K562 (cell line): ENCODE data around the gene GABRD. TPM values are rescaled to one million over a fixed set of nuclear protein-coding genes. Genes with fewer than 3 reads are reported as not detected.

Source experiments
- ATAC-seq: fragments of 200-7000 bp; cut with Tn5 transposase; 3 replicates; pipeline ENCODE4 v1.9.1; 2020; ENCODE audit warnings: moderate library complexity
- BruUV-seq: library from RNA; stranded (reverse); fragments of 400-500 nt; replicated peaks from 2 replicates; lab custom pipeline; 2021; lab: Mats Ljungman, UMichigan
- CTCF ChIA-PET: fragments of 300-600 bp; formaldehyde crosslinking; extraction: SDS; loops from one replicate; lab custom pipeline; 2021; ENCODE audit warnings: low intra/inter-chr PET ratio; lab: Yijun Ruan, JAX
- POLR2A ChIA-PET: fragments of 300-600, 350-650 bp; sonication (Branson Sonifier 250); formaldehyde crosslinking; extraction: SDS; loops from one replicate; lab custom pipeline; 2021; ENCODE audit warnings: antibody characterized with exemption, inconsistent platforms; lab: Yijun Ruan, JAX
- DNase-seq, 4 experiments: peaks; one replicate each; pipeline versions ENCODE4 v3.0.0 to v3.0.0-alpha.2; 2011 to 2018; ENCODE audit warnings: low spot score in 3 of 4, mixed read lengths in 3 of 4; ENCODE audit errors: extremely low read depth in 1 of 4
- FAIRE-seq: peaks from 2 replicates; lab custom pipeline; 2011; peaks lifted over from hg19 to GRCh38; lab: Jason Lieb, UNC
- H2AFZ ChIP-seq: 2 replicates; pipeline ENCODE4 v1.6.0; 2011; ENCODE audit warnings: low read depth, low read length, control low read depth, inconsistent platforms
- H3K27ac ChIP-seq: fragments of 200-600 bp; 3 replicates; pipeline ENCODE4 v1.8.0; 2011; ENCODE audit warnings: low read depth, mild to moderate bottlenecking, control low read depth, inconsistent platforms, low read length, moderate library complexity, mixed read lengths; ENCODE audit errors: extremely low read depth
- H3K27me3 ChIP-seq, 2 experiments: fragments of 300-600 bp in 1 of 2; 2 replicates in 1 of 2; 3 replicates in 1 of 2; pipeline versions ENCODE4 v1.6.0 to v1.8.0; 2011; ENCODE audit warnings: inconsistent platforms in 2 of 2, low read length in 2 of 2, mild to moderate bottlenecking in 1 of 2, mixed read lengths in 1 of 2, moderate library complexity in 1 of 2; ENCODE audit not compliant: control insufficient read depth in 2 of 2, insufficient read depth in 2 of 2
- H3K36me3 ChIP-seq: fragments of 300-600 bp; 3 replicates; pipeline ENCODE4 v1.8.0; 2011; ENCODE audit warnings: mild to moderate bottlenecking, low read length, inconsistent platforms; ENCODE audit not compliant: control insufficient read depth, insufficient read depth
- H3K4me1 ChIP-seq, 2 experiments: fragments of 200-600 bp in 1 of 2; replicated peaks in 1 of 2; 2 replicates in 1 of 2; 3 replicates in 1 of 2; pipeline versions ENCODE4 v1.5.1 to v1.8.0; 2011; ENCODE audit warnings: inconsistent platforms in 2 of 2, low read length in 2 of 2, mild to moderate bottlenecking in 1 of 2, mixed read lengths in 1 of 2, moderate library complexity in 1 of 2; ENCODE audit not compliant: control insufficient read depth in 2 of 2, insufficient read depth in 2 of 2
- H3K4me2 ChIP-seq: 2 replicates; pipeline ENCODE4 v1.6.1; 2011; ENCODE audit warnings: low read length, control low read depth, inconsistent platforms, mixed read lengths; ENCODE audit not compliant: insufficient read depth
- H3K4me3 ChIP-seq: fragments of 200-600 bp; sonication (generic), shearing (Covaris generic); 2 replicates; pipeline ENCODE4 v1.5.1; 2016; ENCODE audit warnings: control low read depth, inconsistent platforms
- H3K79me2 ChIP-seq: fragments of 200-600 bp; 3 replicates; pipeline ENCODE4 v1.8.0; 2011; ENCODE audit warnings: low read length, inconsistent platforms; ENCODE audit not compliant: control insufficient read depth, insufficient read depth
- H3K9ac ChIP-seq, 2 experiments: 2 replicates each; pipeline versions ENCODE4 v1.6.0 to v1.6.1; 2011; ENCODE audit warnings: low read depth in 2 of 2, low read length in 2 of 2, control low read depth in 1 of 2, inconsistent platforms in 1 of 2, mild to moderate bottlenecking in 1 of 2, mixed read lengths in 1 of 2; ENCODE audit not compliant: insufficient read depth in 1 of 2
- H3K9me1 ChIP-seq: one replicate; pipeline ENCODE4 v1.6.0; 2011; ENCODE audit warnings: inconsistent platforms, mild to moderate bottlenecking, low read length, moderate library complexity; ENCODE audit not compliant: control insufficient read depth, insufficient read depth
- H3K9me3 ChIP-seq: replicated peaks from 2 replicates; pipeline ENCODE4 v1.5.1; 2011; ENCODE audit warnings: low read depth, low read length, inconsistent platforms; ENCODE audit not compliant: control insufficient read depth, insufficient read depth
- H4K20me1 ChIP-seq: replicated peaks from 2 replicates; pipeline ENCODE4 v1.6.1; 2011; ENCODE audit warnings: low read length, inconsistent platforms, mixed read lengths; ENCODE audit not compliant: control insufficient read depth, insufficient read depth
- NBN ChIP-seq: fragments of 450-650 bp; IDR thresholded peaks from 2 replicates; pipeline ENCODE4 v1.6.1; 2016; ENCODE audit warnings: low read depth, mild to moderate bottlenecking
- NCOA2 ChIP-seq, 2 experiments: fragments of 450-650 bp; IDR thresholded peaks; 2 replicates each; pipeline ENCODE4 v1.6.1; 2018; ENCODE audit warnings: mild to moderate bottlenecking in 2 of 2, moderate library complexity in 1 of 2; ENCODE audit not compliant: partially characterized antibody in 2 of 2
- STAG1 ChIP-seq: sonication (generic); formaldehyde crosslinking; IDR thresholded peaks from 2 replicates; pipeline ENCODE4 v1.5.0; 2020; ENCODE audit warnings: missing genetic modification reagents, borderline replicate concordance
- ZNF707 ChIP-seq: fragments of 250-450 bp; sonication (Bioruptor Pico); conservative IDR thresholded peaks from 2 replicates; pipeline ENCODE4 v1.8.0; 2022; ENCODE audit warnings: inconsistent platforms, mild to moderate bottlenecking, moderate library complexity
- WGBS: fragments of 100-300 bp; shearing (Covaris generic); methylation state at CpG from one replicate; pipeline ENCODE4 v1.1.6; 2016; ENCODE audit warnings: low coverage, mixed read lengths; ENCODE audit not compliant: insufficient coverage; ENCODE audit errors: missing lambda C conversion rate; 5-methylcytosine and 5-hydroxymethylcytosine counted together
- in situ Hi-C: fragments of 300-500 bp; cut with MboI; formaldehyde crosslinking; loops from 4 replicates; pipeline ENCODE4 v1.15.0; 2018; ENCODE audit warnings: inconsistent platforms, mixed read lengths
- intact Hi-C: fragments of 100-400 bp; cut with micrococcal nuclease; formaldehyde crosslinking; loops from 2 replicates; pipeline ENCODE4 v1.14.2; 2022
- polyA plus RNA-seq, 8 experiments: library from polyadenylated mRNA; depleted of rRNA in 4 of 8; stranded (reverse) in 5 of 8; unstranded in 3 of 8; fragments of >200 nt; fragmentation: Nextera tagmentation in 2 of 8; fragmentation: Illumina TruSeq in 1 of 8; extraction: Ambion mirVana in 2 of 8; extraction: Trizol in 1 of 8; gene quantifications; 2 replicates each; pipeline versions ENCODE4 v1.2.1 to v1.2.3, GENCODE V29; 2011 to 2014; ENCODE audit warnings: inconsistent platforms in 1 of 8, missing spikeins in 1 of 8
- total RNA-seq, 7 experiments: library from RNA; depleted of rRNA in 6 of 7; stranded (reverse); fragments of >200 nt in 6 of 7; fragmentation: Illumina TruSeq in 2 of 7; extraction: Trizol in 2 of 7; gene quantifications; 2 replicates each; pipeline versions ENCODE4 v1.2.1 to v1.2.3, GENCODE V29; 2011 to 2021; ENCODE audit warnings: low replicate concordance in 1 of 7
- TF ChIP-seq, protein P1 (sequence below): sonication (generic); formaldehyde crosslinking; IDR thresholded peaks from 2 replicates; pipeline ENCODE4 v1.8.0; 2022; ENCODE audit warnings: mild to moderate bottlenecking, missing genetic modification reagents
- TF ChIP-seq, protein P2 (sequence below): fragments of 450-650 bp; IDR thresholded peaks from 2 replicates; pipeline ENCODE4 v1.6.1; 2017; ENCODE audit warnings: antibody characterized with exemption

The GABRD gene
- total and polyA plus RNA-seq, 9 of the 15 experiments (the other 6 are each of a cell fraction or from before 2014, with no cell fraction given) = 0.07 TPM; not detected in 8

DNA sequence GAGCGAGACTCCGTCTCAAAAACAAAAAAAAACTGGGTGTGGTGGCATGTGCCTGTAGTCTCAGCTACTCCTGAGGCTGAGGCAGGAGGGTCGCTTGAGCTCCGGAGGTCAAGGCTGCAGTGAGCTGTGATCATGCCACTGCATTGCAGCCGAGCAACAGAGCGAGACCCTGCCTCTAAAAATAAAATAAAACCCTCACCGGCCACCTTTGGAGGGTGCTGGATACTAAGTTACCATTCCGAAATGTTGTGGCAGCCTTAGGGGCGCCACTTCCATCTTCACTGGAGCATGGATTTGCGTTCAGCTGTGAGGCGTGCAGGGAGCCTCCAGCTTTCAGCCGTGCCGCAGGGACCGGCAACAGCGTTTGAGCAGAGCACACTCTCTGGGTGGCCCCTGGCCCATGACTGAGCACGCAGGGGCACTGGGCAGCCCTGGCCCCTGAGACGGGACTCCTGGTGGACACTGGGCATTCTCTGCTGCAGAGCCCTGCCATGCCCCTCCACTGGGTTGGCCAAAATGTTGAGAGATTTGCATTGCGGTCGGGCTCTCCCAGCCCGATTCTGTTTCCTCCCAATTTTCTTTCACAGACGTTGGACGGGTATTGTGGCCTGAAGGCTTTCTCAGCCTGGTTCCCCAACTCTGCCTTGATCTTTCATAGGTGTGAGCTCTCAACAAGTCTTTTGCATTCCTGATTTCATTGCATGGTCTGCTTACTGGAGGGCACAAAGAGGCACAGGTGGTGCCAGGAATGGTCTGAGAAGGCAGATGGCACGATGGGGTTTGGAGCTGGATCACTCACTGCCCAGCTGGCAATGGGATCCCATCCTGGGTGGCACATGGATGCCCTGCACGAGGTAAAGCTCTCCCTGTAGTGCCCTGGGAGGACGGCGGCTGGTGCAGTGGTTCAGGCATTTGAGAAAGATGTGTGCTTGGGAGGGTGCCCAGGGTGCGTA is 9.8 kb upstream of the GABRD start:
- Histone ChIP-seq H2AFZ (no peak overlapping the region), H4K20me1 (peaks cover 4% of the 10 kb centered on the region), H3K4me2 (no peak overlapping the region), H3K36me3 (no peaks in the 10 kb centered on the region), H3K27me3 (peaks cover 57 to 91% of the 10 kb centered on the region in 2 experiments), H3K4me1 (peaks cover 0 to 2% of the 10 kb centered on the region in 2 experiments; a peak in 1 of 5 replicates), H3K9me3 (no peaks in the 10 kb centered on the region), H3K27ac (no peak overlapping the region), H3K79me2 (no peaks in the 10 kb centered on the region), H3K9me1 (no peaks in the 10 kb centered on the region), H3K4me3 (no peak overlapping the region), H3K9ac (no peak overlapping the region)
- FAIRE-seq = no peak
- in situ Hi-C loops = no loop called here
- intact Hi-C loops = no loop called here
- no peak for DNase-seq
- ChIA-PET POLR2A (interaction anchor here (0.7 to 1.2 kb wide), 2 partner anchors 53 to 232 kb away, joined by 3 read pairs; no protein-coding TSS in a partner anchor), CTCF (no interaction called here)
- TF ChIP-seq NBN = no peak
- no peak for TF ChIP-seq NCOA2 (IDR thresholded peaks at IDR 0.05; ENCODE audit: partially characterized antibody in 2 of 2)
- 0 out of 2 replicates have a peak, but pooled peaks have one; percentile 13 for TF ChIP-seq STAG1
- no TSS peak for BruUV-seq
- ATAC-seq = peak; percentile 19; the same call in 2 of the 3 replicates
- 3% methylated on average over 27 of the region's 27 CpGs for WGBS

GRCh38 chr1:2014181-2014580 is 5.0 kb upstream of the GABRD start:
- BruUV-seq = no TSS peak
- DNase-seq (no peak), ATAC-seq (no peak), FAIRE-seq (no peak)
- H3K4me3 ChIP-seq = no peak overlapping the region
- H3K9ac ChIP-seq = 0 out of 4 replicates have a peak overlapping the region, but pooled peaks of 1 of the 2 experiments have one; percentile 13
- no peaks in the 10 kb centered on the region for H3K9me1 ChIP-seq
- H4K20me1 ChIP-seq = peaks cover 15% of the 10 kb centered on the region; the same call in 1 of the 2 replicates
- ChIA-PET CTCF (no interaction called here), POLR2A (interaction anchor here (0.8 to 1.4 kb wide), 2 partner anchors 52 to 59 kb away, joined by 3 read pairs; no protein-coding TSS in a partner anchor)
- in situ Hi-C loops (no loop called here), intact Hi-C loops (no loop called here)
- no peaks in the 10 kb centered on the region for H3K9me3 ChIP-seq
- H3K36me3 ChIP-seq = no peaks in the 10 kb centered on the region
- H3K27me3 ChIP-seq = peaks cover 73 to 94% of the 10 kb centered on the region in 2 experiments
- no peak overlapping the region for H3K4me2 ChIP-seq
- H2AFZ ChIP-seq = no peak overlapping the region
- peaks cover 0 to 7% of the 10 kb centered on the region in 2 experiments; a peak in 1 of 5 replicates for H3K4me1 ChIP-seq
- no peaks in the 10 kb centered on the region for H3K79me2 ChIP-seq
- H3K27ac ChIP-seq = no peak overlapping the region
- 10% methylated on average over 15 of the region's 15 CpGs for WGBS
- TF ChIP-seq, protein P1, sequence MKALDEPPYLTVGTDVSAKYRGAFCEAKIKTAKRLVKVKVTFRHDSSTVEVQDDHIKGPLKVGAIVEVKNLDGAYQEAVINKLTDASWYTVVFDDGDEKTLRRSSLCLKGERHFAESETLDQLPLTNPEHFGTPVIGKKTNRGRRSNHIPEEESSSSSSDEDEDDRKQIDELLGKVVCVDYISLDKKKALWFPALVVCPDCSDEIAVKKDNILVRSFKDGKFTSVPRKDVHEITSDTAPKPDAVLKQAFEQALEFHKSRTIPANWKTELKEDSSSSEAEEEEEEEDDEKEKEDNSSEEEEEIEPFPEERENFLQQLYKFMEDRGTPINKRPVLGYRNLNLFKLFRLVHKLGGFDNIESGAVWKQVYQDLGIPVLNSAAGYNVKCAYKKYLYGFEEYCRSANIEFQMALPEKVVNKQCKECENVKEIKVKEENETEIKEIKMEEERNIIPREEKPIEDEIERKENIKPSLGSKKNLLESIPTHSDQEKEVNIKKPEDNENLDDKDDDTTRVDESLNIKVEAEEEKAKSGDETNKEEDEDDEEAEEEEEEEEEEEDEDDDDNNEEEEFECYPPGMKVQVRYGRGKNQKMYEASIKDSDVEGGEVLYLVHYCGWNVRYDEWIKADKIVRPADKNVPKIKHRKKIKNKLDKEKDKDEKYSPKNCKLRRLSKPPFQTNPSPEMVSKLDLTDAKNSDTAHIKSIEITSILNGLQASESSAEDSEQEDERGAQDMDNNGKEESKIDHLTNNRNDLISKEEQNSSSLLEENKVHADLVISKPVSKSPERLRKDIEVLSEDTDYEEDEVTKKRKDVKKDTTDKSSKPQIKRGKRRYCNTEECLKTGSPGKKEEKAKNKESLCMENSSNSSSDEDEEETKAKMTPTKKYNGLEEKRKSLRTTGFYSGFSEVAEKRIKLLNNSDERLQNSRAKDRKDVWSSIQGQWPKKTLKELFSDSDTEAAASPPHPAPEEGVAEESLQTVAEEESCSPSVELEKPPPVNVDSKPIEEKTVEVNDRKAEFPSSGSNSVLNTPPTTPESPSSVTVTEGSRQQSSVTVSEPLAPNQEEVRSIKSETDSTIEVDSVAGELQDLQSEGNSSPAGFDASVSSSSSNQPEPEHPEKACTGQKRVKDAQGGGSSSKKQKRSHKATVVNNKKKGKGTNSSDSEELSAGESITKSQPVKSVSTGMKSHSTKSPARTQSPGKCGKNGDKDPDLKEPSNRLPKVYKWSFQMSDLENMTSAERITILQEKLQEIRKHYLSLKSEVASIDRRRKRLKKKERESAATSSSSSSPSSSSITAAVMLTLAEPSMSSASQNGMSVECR (CRISPR knock-in tag) = no peak
- TF ChIP-seq, protein P2, sequence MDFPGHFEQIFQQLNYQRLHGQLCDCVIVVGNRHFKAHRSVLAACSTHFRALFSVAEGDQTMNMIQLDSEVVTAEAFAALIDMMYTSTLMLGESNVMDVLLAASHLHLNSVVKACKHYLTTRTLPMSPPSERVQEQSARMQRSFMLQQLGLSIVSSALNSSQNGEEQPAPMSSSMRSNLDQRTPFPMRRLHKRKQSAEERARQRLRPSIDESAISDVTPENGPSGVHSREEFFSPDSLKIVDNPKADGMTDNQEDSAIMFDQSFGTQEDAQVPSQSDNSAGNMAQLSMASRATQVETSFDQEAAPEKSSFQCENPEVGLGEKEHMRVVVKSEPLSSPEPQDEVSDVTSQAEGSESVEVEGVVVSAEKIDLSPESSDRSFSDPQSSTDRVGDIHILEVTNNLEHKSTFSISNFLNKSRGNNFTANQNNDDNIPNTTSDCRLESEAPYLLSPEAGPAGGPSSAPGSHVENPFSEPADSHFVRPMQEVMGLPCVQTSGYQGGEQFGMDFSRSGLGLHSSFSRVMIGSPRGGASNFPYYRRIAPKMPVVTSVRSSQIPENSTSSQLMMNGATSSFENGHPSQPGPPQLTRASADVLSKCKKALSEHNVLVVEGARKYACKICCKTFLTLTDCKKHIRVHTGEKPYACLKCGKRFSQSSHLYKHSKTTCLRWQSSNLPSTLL = no peak
- TF ChIP-seq ZNF707 = no peak
